Spleen (tissue), 11 donors: ENCODE results near the gene RIIAD1. TPM values are rescaled to one million over a fixed set of nuclear protein-coding genes. Genes with fewer than 3 reads are reported as not detected.
A peak's percentile ranks its signal among the peaks of the same experiment; 100 is the strongest.

Source experiments
- DNase-seq: peaks from one replicate; pipeline ENCODE4 v3.0.0-alpha.2; 2020
- H3K27ac ChIP-seq, 8 donors: fragments of 200-600 bp; sonication (generic) in 7 of 8; 1 replicate in 4 of 8; 2 replicates in 4 of 8; pipeline versions ENCODE4 v1.5.0 to v1.8.0; 2016 to 2021; ENCODE audit warnings: inconsistent platforms in 4 of 8, mild to moderate bottlenecking in 4 of 8, moderate library complexity in 1 of 8
- H3K27me3 ChIP-seq, 7 donors: fragments of 200-600 bp; sonication (generic) in 6 of 7; replicated peaks in 1 of 7; 1 replicate in 4 of 7; 2 replicates in 3 of 7; pipeline versions ENCODE4 v1.5.0 to v1.8.0; 2016 to 2021; ENCODE audit warnings: inconsistent platforms in 3 of 7, mild to moderate bottlenecking in 1 of 7
- H3K36me3 ChIP-seq, 6 donors: fragments of 200-600 bp; sonication (generic) in 5 of 6; 1 replicate in 4 of 6; 2 replicates in 2 of 6; pipeline versions ENCODE4 v1.5.0 to v1.8.0; 2016 to 2021; ENCODE audit warnings: inconsistent platforms in 2 of 6
- H3K4me1 ChIP-seq, 6 donors: fragments of 200-600 bp; sonication (generic) in 5 of 6; 1 replicate in 3 of 6; 2 replicates in 3 of 6; pipeline versions ENCODE4 v1.5.0 to v1.8.0; 2016 to 2021; ENCODE audit warnings: inconsistent platforms in 3 of 6
- H3K4me3 ChIP-seq, 8 donors: fragments of 200-600 bp; sonication (generic) in 7 of 8; 1 replicate in 4 of 8; 2 replicates in 4 of 8; pipeline versions ENCODE4 v1.5.0 to v1.8.0; 2016 to 2021; ENCODE audit warnings: inconsistent platforms in 4 of 8, mild to moderate bottlenecking in 4 of 8, moderate library complexity in 2 of 8
- H3K9me3 ChIP-seq, 8 donors: fragments of 200-600 bp; sonication (generic) in 7 of 8; 1 replicate in 4 of 8; 2 replicates in 4 of 8; pipeline versions ENCODE4 v1.5.0 to v1.8.0; 2016 to 2021; ENCODE audit warnings: inconsistent platforms in 4 of 8
- CTCF ChIP-seq, 11 experiments: fragments of 200-600 bp in 7 of 11; fragments of 450-650 bp in 4 of 11; sonication (generic) in 4 of 11; IDR thresholded peaks in 8 of 11; conservative IDR thresholded peaks in 3 of 11; 1 replicate in 7 of 11; 2 replicates in 4 of 11; pipeline versions ENCODE4 v1.4.0 to v1.8.0; 2016 to 2021; ENCODE audit warnings: antibody characterized with exemption in 11 of 11, inconsistent platforms in 4 of 11, mild to moderate bottlenecking in 1 of 11
- POLR2A ChIP-seq, 3 donors: fragments of 450-650 bp; IDR thresholded peaks; one replicate each; pipeline ENCODE4 v1.5.1; 2017; ENCODE audit warnings: antibody characterized with exemption in 3 of 3, mild to moderate bottlenecking in 1 of 3
- POLR2AphosphoS5 ChIP-seq, 3 donors: sonication (generic); formaldehyde crosslinking; IDR thresholded peaks; one replicate each; pipeline ENCODE4 v1.5.1; 2017; ENCODE audit warnings: antibody characterized with exemption in 3 of 3
- WGBS, 5 donors: extraction: QIAGEN DNeasy Blood & Tissue Kit in 3 of 5; methylation state at CpG; one replicate each; pipeline versions ENCODE4 v1.1.5 to v1.1.7; 2013 to 2018; 5-methylcytosine and 5-hydroxymethylcytosine counted together
- intact Hi-C: fragments of 100-400 bp; cut with DNase I; formaldehyde crosslinking; loops from one replicate; pipeline ENCODE4 v1.15.0; 2023; ENCODE audit warnings: low total_unique reads
- polyA plus RNA-seq, 3 donors: library from polyadenylated mRNA; stranded (reverse); fragments of 200-250 nt; gene quantifications; one replicate each; pipeline ENCODE4 v1.2.1, GENCODE V29; 2013
- total RNA-seq, 7 donors: library from RNA; depleted of rRNA in 3 of 7; stranded (reverse); fragments of >200 nt in 3 of 7; fragmentation: NEBNext Ultra II Directional in 4 of 7; extraction: Animal tissue kit (Norgen Biotek cat#: 25700) in 4 of 7; gene quantifications; one replicate each; pipeline versions ENCODE4 v1.1.0 to v1.2.1, GENCODE V29; 2016 to 2021
- donor health status: healthy with polysubstance abuse.
- donor health status: DM: no; HTN: no; CAD: no; lungs with moderate emphysema.
- donor health status: DM: no; HTN: no; CAD: no.
- donor health status: Bipolar disorder and iron deficiency.
- donor health status: healthy.
- donor health status: DM: no; HTN: no; CAD: no.
- donor health status: DM: yes; HTN: yes; CAD: no.

RIIAD1 gene
- total and polyA plus RNA-seq, 10 donors: 0.34 TPM; not detected in 9

GRCh38 chr1:151713874-151714273 lies 7.4 kb upstream of the RIIAD1 start:
- intact Hi-C loops: no loop called here
- no peak for DNase-seq
- TF ChIP-seq CTCF (IDR thresholded peaks at IDR 0.05 in 8 of 11, conservative IDR thresholded peaks at IDR 0.05 in 3 of 11) (no peak), POLR2AphosphoS5 (IDR thresholded peaks at IDR 0.05) (no peak), POLR2A (IDR thresholded peaks at IDR 0.05) (no peak)
- H3K4me1 ChIP-seq: peaks cover 0 to 17% (median 10%) of the 10 kb centered on the region in 6 donors
- no peaks in the 10 kb centered on the region for H3K36me3 ChIP-seq
- no peak overlapping the region for H3K27ac ChIP-seq
- no peak overlapping the region for H3K4me3 ChIP-seq
- no peaks in the 10 kb centered on the region for H3K9me3 ChIP-seq
- H3K27me3 ChIP-seq: peaks cover 2 to 74% (median 23%) of the 10 kb centered on the region in 7 donors
- 79 to 100% (median 90%) methylated on average over 2 of the region's 2 CpGs; no CpG with 5 or more reads in 1 of the 5 donors for WGBS, 5 donors

DNA sequence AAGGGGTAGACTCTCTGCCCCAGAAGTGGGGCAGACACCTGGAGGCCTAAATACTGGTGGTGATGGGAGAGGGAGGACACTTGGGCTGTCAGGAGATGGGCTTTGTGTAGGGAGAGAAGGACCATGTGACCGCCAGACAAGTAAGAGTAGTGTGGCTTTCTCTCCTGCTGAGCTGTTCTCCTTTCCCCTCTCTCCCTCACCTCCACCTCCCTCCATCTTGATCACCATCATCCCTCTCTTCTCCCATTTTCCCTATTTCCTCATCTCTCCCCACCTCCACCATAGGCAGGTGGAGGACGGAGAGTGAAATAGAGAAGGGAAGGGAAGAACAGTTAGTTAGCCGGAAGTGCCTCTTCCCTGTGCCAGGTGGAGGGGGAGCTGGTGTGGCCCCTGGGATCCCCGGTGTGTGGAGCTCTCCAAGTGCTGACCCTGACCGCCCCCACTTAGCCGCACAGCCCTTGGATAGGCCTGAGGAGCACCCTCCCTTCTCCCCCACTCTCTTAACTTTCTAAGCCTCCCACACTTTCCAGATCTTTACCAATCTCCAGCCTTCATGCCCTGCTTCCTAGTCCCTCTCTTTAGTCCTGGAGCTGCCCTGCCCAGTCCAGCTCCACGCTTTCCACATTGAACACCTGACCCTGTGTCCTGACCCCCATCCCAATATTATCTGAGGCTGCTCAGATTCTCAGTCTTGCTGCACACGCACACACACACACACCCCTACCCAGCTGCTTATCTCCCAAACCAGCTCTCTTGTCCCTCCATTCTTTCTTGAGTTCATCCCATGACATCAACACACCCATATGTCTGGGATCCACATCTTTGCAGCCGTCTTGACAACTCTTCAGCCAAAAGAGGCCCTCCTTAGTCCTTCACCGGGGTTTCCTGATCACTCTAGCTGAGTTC lies 6.2 kb upstream of the RIIAD1 start:
- H3K4me1 ChIP-seq: peaks cover 0 to 23% (median 11%) of the 10 kb centered on the region in 6 donors
- H3K27ac ChIP-seq: no peak overlapping the region
- no peak overlapping the region for H3K4me3 ChIP-seq
- 60 to 70% (median 64%) methylated on average over 10 of the region's 10 CpGs for WGBS, 5 donors
- H3K9me3 ChIP-seq: no peaks in the 10 kb centered on the region
- H3K27me3 ChIP-seq: peaks cover 2 to 83% (median 23%) of the 10 kb centered on the region in 7 donors
- DNase-seq: no peak
- no peaks in the 10 kb centered on the region for H3K36me3 ChIP-seq
- TF ChIP-seq POLR2A (IDR thresholded peaks at IDR 0.05) (no peak), CTCF (IDR thresholded peaks at IDR 0.05 in 8 of 11, conservative IDR thresholded peaks at IDR 0.05 in 3 of 11) (no peak), POLR2AphosphoS5 (IDR thresholded peaks at IDR 0.05) (no peak)
- intact Hi-C loops: no loop called here

- 35 to 46% (median 42%) methylated on average over 17 of the region's 17 CpGs for WGBS, 5 donors
- TF ChIP-seq POLR2AphosphoS5 (IDR thresholded peaks at IDR 0.05) (no peak), POLR2A (IDR thresholded peaks at IDR 0.05) (no peak), CTCF (IDR thresholded peaks at IDR 0.05 in 8 of 11, conservative IDR thresholded peaks at IDR 0.05 in 3 of 11) (no peak)
- DNase-seq: no peak
- Histone ChIP-seq H3K27ac (no peak overlapping the region), H3K4me3 (no peak overlapping the region), H3K27me3 (peaks cover 2 to 83% (median 23%) of the 10 kb centered on the region in 7 donors), H3K36me3 (no peaks in the 10 kb centered on the region), H3K4me1 (peaks cover 0 to 31% (median 19%) of the 10 kb centered on the region in 6 donors), H3K9me3 (no peaks in the 10 kb centered on the region)
- intact Hi-C loops: no loop called here
Measured at GRCh38 chr1:151715726-151716404, 5.5 kb upstream of the RIIAD1 start.

GRCh38 chr1:151716405-151716762 lies 4.9 kb upstream of the RIIAD1 start:
- intact Hi-C loops: no loop called here
- Histone ChIP-seq H3K27ac (no peak overlapping the region), H3K27me3 (peaks cover 2 to 81% (median 23%) of the 10 kb centered on the region in 7 donors), H3K36me3 (no peaks in the 10 kb centered on the region), H3K4me1 (peaks cover 0 to 36% (median 23%) of the 10 kb centered on the region in 6 donors), H3K9me3 (no peaks in the 10 kb centered on the region), H3K4me3 (peak overlapping the region in 2 of 8 donors; percentile 1 to 6)
- no peak for DNase-seq
- WGBS, 5 donors: 5 to 11% (median 7%) methylated on average over 6 to 11 of the region's 11 CpGs
- no peak for TF ChIP-seq POLR2A (IDR thresholded peaks at IDR 0.05)
- no peak for TF ChIP-seq POLR2AphosphoS5 (IDR thresholded peaks at IDR 0.05)
- no peak for TF ChIP-seq CTCF (IDR thresholded peaks at IDR 0.05 in 8 of 11, conservative IDR thresholded peaks at IDR 0.05 in 3 of 11)
